ENCODE measurements around the gene TDP2. TPM values are rescaled to one million over a fixed set of nuclear protein-coding genes. Genes with fewer than 3 reads are reported as not detected.

Gene TDP2
- total RNA-seq, 2 donors from 2014 or later: 209 to 408 TPM

DNA sequence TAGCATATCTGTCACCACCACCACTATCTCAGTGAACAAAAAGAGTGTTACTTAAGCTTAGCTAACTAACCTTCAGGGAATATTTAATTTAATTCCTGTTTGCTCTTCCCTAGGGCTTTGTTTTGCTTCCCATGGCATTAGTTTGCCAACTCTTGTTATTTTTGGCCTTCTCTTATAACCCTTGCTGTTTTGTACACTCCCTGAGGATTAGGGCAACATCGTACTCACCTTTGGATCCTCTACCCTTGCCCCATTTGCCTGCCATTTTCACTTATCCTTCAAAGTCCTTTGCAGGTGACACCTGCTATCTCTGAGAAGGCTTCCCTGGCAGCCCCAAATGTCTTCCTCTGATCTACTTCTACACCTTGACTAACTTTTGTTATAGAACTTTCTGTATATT lies 23.9 kb upstream of the TDP2 start:
- H3K4me3 ChIP-seq: no peak overlapping the region
- H3K36me3 ChIP-seq: no peaks in the 10 kb centered on the region
- intact Hi-C loops (cut with DNase I): loop anchor here (10.0 kb wide), 1 partner anchor 256 kb away; no protein-coding TSS in a partner anchor
- H3K27ac ChIP-seq: no peak overlapping the region
- no peak for DNase-seq
- no peak overlapping the region for H3K9ac ChIP-seq (ENCODE audit: low read depth in 2 of 2, low read length in 2 of 2)
- no peaks in the 10 kb centered on the region for H3K27me3 ChIP-seq
- TF ChIP-seq, protein P1, sequence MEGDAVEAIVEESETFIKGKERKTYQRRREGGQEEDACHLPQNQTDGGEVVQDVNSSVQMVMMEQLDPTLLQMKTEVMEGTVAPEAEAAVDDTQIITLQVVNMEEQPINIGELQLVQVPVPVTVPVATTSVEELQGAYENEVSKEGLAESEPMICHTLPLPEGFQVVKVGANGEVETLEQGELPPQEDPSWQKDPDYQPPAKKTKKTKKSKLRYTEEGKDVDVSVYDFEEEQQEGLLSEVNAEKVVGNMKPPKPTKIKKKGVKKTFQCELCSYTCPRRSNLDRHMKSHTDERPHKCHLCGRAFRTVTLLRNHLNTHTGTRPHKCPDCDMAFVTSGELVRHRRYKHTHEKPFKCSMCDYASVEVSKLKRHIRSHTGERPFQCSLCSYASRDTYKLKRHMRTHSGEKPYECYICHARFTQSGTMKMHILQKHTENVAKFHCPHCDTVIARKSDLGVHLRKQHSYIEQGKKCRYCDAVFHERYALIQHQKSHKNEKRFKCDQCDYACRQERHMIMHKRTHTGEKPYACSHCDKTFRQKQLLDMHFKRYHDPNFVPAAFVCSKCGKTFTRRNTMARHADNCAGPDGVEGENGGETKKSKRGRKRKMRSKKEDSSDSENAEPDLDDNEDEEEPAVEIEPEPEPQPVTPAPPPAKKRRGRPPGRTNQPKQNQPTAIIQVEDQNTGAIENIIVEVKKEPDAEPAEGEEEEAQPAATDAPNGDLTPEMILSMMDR (IDR thresholded peaks at IDR 0.05): no peak
- H3K9me3 ChIP-seq: no peaks in the 10 kb centered on the region
- H3K4me1 ChIP-seq: no peaks in the 10 kb centered on the region

DNA sequence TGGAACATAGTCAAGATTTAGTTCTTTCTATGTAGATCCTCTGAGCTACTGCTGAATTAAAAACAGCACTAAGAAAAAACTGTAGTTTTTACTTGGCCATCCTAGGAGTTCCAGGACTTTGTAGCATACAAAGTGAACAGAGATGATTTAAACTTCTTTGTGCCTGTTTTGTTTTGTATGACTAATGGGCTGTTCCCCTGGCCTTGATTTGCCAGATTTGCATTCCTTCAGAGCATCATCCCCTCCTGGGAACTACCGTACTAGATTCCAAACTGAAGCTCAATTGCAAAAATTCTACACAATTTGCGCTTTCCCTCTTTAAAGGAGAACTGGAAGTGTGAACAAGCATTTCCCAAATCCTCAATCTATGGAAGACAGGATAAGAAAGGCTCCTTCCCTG lies 23.3 kb upstream of the TDP2 start:
- intact Hi-C loops (cut with DNase I): loop anchor here (10.0 kb wide), 1 partner anchor 255 kb away; no protein-coding TSS in a partner anchor
- DNase-seq: no peak
- no peak overlapping the region for H3K27ac ChIP-seq
- TF ChIP-seq, protein P1 (IDR thresholded peaks at IDR 0.05): no peak
- H3K4me1 ChIP-seq: no peaks in the 10 kb centered on the region
- no peaks in the 10 kb centered on the region for H3K27me3 ChIP-seq
- no peaks in the 10 kb centered on the region for H3K9me3 ChIP-seq
- no peaks in the 10 kb centered on the region for H3K36me3 ChIP-seq
- no peak overlapping the region for H3K9ac ChIP-seq (ENCODE audit: low read depth in 2 of 2, low read length in 2 of 2)
- no peak overlapping the region for H3K4me3 ChIP-seq

DNA sequence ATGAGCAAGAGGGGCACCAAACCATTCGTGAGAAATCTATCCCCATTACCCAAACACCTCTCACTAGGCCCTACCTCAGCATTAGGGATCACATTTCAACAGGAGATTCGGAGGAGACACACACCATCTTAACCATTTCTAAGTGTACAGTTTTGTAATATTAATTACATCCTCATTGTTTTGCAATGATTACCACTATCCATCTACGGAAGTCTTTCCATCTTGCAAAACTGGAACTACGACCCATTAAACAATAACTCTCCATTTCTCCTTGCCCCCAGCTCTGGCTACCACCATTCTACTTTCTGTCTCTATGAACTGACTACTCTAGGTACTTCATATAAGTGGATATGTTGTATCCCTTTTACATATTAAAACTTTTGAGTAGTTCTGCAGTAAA lies 20.2 kb upstream of the TDP2 start:
- Histone ChIP-seq H3K27me3 (no peaks in the 10 kb centered on the region), H3K4me1 (no peaks in the 10 kb centered on the region), H3K36me3 (no peaks in the 10 kb centered on the region), H3K27ac (no peak overlapping the region), H3K9me3 (no peaks in the 10 kb centered on the region), H3K9ac (ENCODE audit: low read depth in 2 of 2, low read length in 2 of 2) (no peak overlapping the region), H3K4me3 (no peak overlapping the region)
- DNase-seq: no peak
- intact Hi-C loops (cut with DNase I): no loop called here
- TF ChIP-seq, protein P1 (IDR thresholded peaks at IDR 0.05): no peak

DNA sequence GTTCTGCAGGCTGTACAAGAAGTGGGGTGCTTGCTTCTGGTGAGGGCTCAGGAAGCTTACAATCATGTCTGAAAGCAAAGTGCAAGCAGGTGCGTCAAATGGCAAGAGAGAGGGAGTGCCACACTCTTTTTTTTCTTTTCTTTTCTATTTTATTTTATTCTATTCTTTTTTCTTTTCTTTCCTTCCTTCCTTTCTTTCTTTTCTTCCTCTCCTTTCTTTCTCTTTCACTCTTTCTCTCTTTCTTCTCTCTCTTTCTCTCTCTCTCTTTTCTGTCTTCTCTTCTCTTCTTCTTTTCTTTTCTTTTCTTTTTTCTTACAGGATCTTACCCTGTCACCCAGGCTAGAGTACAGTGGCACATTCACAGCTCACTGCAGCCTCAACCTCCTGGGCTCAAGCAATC lies 19.7 kb upstream of the TDP2 start:
- no peaks in the 10 kb centered on the region for H3K36me3 ChIP-seq
- H3K4me3 ChIP-seq: no peak overlapping the region
- no peak for DNase-seq
- TF ChIP-seq, protein P1 (IDR thresholded peaks at IDR 0.05): no peak
- intact Hi-C loops (cut with DNase I): no loop called here
- H3K27me3 ChIP-seq: no peaks in the 10 kb centered on the region
- no peaks in the 10 kb centered on the region for H3K4me1 ChIP-seq
- no peaks in the 10 kb centered on the region for H3K9me3 ChIP-seq
- no peak overlapping the region for H3K9ac ChIP-seq (ENCODE audit: low read depth in 2 of 2, low read length in 2 of 2)
- no peak overlapping the region for H3K27ac ChIP-seq

DNA sequence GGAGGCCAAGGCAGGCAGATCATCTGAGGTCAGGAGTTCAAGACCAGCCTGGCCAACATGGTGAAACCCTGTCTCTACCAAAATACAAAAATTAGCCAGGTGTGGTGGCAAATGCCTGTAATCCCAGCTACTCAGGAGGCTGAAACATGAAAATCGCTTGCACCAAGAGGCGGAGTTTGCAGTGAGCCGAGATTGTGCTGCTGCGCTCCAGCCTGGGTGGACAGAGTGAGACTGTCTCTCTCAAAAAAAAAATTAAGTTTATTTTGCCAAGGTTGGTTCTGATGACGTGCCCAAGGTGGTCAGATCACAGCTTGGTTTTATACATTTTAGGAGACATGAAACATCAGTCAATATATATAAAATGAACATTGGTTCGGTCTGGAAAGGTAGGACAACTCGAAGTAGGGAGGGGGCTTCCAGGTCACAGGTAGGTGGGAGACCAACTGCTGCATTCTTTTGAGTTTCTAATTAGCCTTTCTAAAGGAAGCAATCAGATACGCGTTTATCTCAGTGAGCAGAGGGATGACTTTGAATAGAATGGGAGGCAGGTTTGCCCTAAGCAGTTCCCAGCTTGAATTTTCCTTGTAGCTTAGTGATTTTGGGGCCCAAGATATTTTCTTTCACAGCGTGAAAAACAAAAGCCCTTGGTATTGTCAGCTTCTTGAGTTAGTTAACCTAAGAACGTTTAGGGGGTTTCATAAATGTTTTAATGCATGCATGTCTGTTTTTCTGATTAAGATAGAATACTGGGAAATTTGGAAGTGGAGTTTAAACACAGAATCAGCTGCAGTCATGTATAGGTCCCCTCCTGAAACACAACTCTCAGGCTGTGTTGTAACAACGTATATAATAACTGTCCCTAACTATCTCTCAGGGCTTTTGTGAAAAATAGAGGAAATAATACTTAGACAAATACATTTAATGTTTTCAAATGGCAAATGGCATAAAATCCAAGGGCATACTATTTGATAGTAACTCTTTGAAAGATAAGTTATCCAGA lies 16.9 kb upstream of the TDP2 start:
- Histone ChIP-seq H3K9ac (ENCODE audit: low read depth in 2 of 2, low read length in 2 of 2) (no peak overlapping the region), H3K27me3 (no peaks in the 10 kb centered on the region), H3K4me1 (no peaks in the 10 kb centered on the region), H3K27ac (no peak overlapping the region), H3K36me3 (no peaks in the 10 kb centered on the region), H3K9me3 (no peaks in the 10 kb centered on the region), H3K4me3 (no peak overlapping the region)
- no peak for DNase-seq
- TF ChIP-seq, protein P1 (IDR thresholded peaks at IDR 0.05): no peak
- intact Hi-C loops (cut with DNase I): no loop called here
